Thoracic aorta (tissue), 2 donors: Measurements from ENCODE around the gene PDE4B. TPM values are rescaled to one million over a fixed set of nuclear protein-coding genes. Genes with fewer than 3 reads are reported as not detected.
"Not testable (repeated sequence)": the region's sequence is repeated elsewhere in the genome, so short reads cannot be mapped to it uniquely, and the experiment has no call there.

ENCODE experiments used
- ATAC-seq: fragments of 150-250 bp; one replicate; pipeline ENCODE4 v1.8.0; 2017; ENCODE audit warnings: low read depth; ENCODE audit not compliant: insufficient number of reproducible peaks, low FRiP score
- DNase-seq: peaks from one replicate; pipeline ENCODE4 v3.0.0-alpha.2; 2020; ENCODE audit warnings: low spot score
- H3K27ac ChIP-seq, 2 donors: fragments of 200-600 bp; sonication (generic); 1 replicate in 1 of 2; 2 replicates in 1 of 2; pipeline ENCODE4 v1.5.1; 2016; ENCODE audit warnings: mild to moderate bottlenecking in 2 of 2, moderate library complexity in 2 of 2
- H3K27me3 ChIP-seq: fragments of 200-600 bp; sonication (generic); replicated peaks from 2 replicates; pipeline ENCODE4 v1.6.0; 2016; ENCODE audit warnings: mild to moderate bottlenecking; ENCODE audit not compliant: insufficient read depth
- H3K36me3 ChIP-seq: fragments of 200-600 bp; sonication (generic); one replicate; pipeline ENCODE4 v1.5.1; 2016
- H3K4me1 ChIP-seq, 2 donors: fragments of 200-600 bp; sonication (generic); 1 replicate in 1 of 2; 2 replicates in 1 of 2; pipeline versions ENCODE4 v1.5.1 to v1.6.0; 2016; ENCODE audit warnings: low read depth in 2 of 2, mild to moderate bottlenecking in 1 of 2; ENCODE audit not compliant: control insufficient read depth in 1 of 2
- H3K4me3 ChIP-seq: fragments of 200-600 bp; sonication (generic); 2 replicates; pipeline ENCODE4 v1.5.1; 2016; ENCODE audit warnings: mild to moderate bottlenecking
- H3K9me3 ChIP-seq: fragments of 200-600 bp; sonication (generic); 2 replicates; pipeline ENCODE4 v1.5.1; 2016
- CTCF ChIP-seq: fragments of 200-600 bp; sonication (generic); IDR thresholded peaks from one replicate; pipeline ENCODE4 v1.5.1; 2019; ENCODE audit warnings: antibody characterized with exemption
- total RNA-seq, 2 donors: library from RNA; depleted of rRNA; stranded (reverse); fragments of >200 nt; gene quantifications; one replicate each; pipeline versions ENCODE4 v1.1.0 to v1.2.3, GENCODE V29; 2016

The PDE4B gene
- total RNA-seq, 2 donors from 2014 or later, result 29.0 to 42.4 TPM

- peaks cover 5 to 24% of the 10 kb centered on the region in 2 donors for H3K4me1 ChIP-seq
- H3K36me3 ChIP-seq, result no peaks in the 10 kb centered on the region
- H3K27ac ChIP-seq, result no peak overlapping the region
- H3K27me3 ChIP-seq, result no peaks in the 10 kb centered on the region
- no peak overlapping the region for H3K4me3 ChIP-seq
- DNase-seq (no peak), ATAC-seq (no peak)
- H3K9me3 ChIP-seq, result no peaks in the 10 kb centered on the region
- TF ChIP-seq CTCF, result no peak
Observed at GRCh38 chr1:66403007-66403731, 610.5 kb downstream of the PDE4B start.

GRCh38 chr1:66405061-66405460 is 612.4 kb downstream of the PDE4B start:
- ATAC-seq, result no peak
- H3K9me3 ChIP-seq, result no peaks in the 10 kb centered on the region
- TF ChIP-seq CTCF, result no peak
- peaks cover 5 to 24% of the 10 kb centered on the region in 2 donors for H3K4me1 ChIP-seq
- no peak overlapping the region for H3K4me3 ChIP-seq
- H3K27me3 ChIP-seq, result no peaks in the 10 kb centered on the region
- no peak for DNase-seq
- H3K36me3 ChIP-seq, result no peaks in the 10 kb centered on the region
- no peak overlapping the region for H3K27ac ChIP-seq

- H3K4me3 ChIP-seq, H3K36me3 ChIP-seq, H3K27me3 ChIP-seq, H3K9me3 ChIP-seq, DNase-seq, H3K27ac ChIP-seq, H3K4me1 ChIP-seq, ATAC-seq: not testable (repeated sequence)
Observed at GRCh38 chr1:66411449-66411848, 618.8 kb downstream of the PDE4B start.

- no peak for TF ChIP-seq CTCF
- peaks cover 7% of the 10 kb centered on the region for H3K9me3 ChIP-seq
- no peak overlapping the region for H3K27ac ChIP-seq
- DNase-seq (no peak), ATAC-seq (no peak)
- H3K4me3 ChIP-seq, result no peak overlapping the region
- H3K27me3 ChIP-seq, result no peaks in the 10 kb centered on the region
- no peaks in the 10 kb centered on the region for H3K4me1 ChIP-seq
- H3K36me3 ChIP-seq, result no peaks in the 10 kb centered on the region
Observed at GRCh38 chr1:66412704-66413103, 620.0 kb downstream of the PDE4B start.

GRCh38 chr1:66413136-66413837 is 620.6 kb downstream of the PDE4B start:
- Histone ChIP-seq H3K36me3 (no peaks in the 10 kb centered on the region), H3K4me3 (no peak overlapping the region), H3K9me3 (peaks cover 7% of the 10 kb centered on the region), H3K4me1 (no peaks in the 10 kb centered on the region), H3K27ac (no peak overlapping the region), H3K27me3 (no peaks in the 10 kb centered on the region)
- no peak for TF ChIP-seq CTCF
- ATAC-seq (no peak), DNase-seq (no peak)
